GM23338 (cell line): ENCODE results near the gene AADACL3. TPM values are rescaled to one million over a fixed set of nuclear protein-coding genes. Genes with fewer than 3 reads are reported as not detected.

ENCODE experiments used
- ATAC-seq: fragments of 200-7000 bp; cut with Tn5 transposase; 3 replicates; pipeline ENCODE4 v1.9.1; 2020
- DNase-seq: peaks from one replicate; pipeline ENCODE4 v3.0.0-alpha.2; 2015; ENCODE audit warnings: low spot score
- H2AFZ ChIP-seq: fragments of 200-600 bp; sonication (generic); 2 replicates; pipeline ENCODE4 v1.8.0; 2016; ENCODE audit warnings: antibody characterized with exemption, mild to moderate bottlenecking, moderate library complexity
- H3F3A ChIP-seq: fragments of 200-600 bp; sonication (generic); replicated peaks from 2 replicates; pipeline ENCODE4 v1.8.0; 2017; ENCODE audit warnings: antibody characterized with exemption, mixed run types, low read depth
- H3K27ac ChIP-seq: fragments of 200-600 bp; sonication (generic); 2 replicates; pipeline ENCODE4 v1.6.1; 2016; ENCODE audit warnings: low read depth
- H3K27me3 ChIP-seq: fragments of 200-600 bp; sonication (generic); 2 replicates; pipeline ENCODE4 v1.8.0; 2016; ENCODE audit warnings: mild to moderate bottlenecking, mixed run types, moderate library complexity; ENCODE audit not compliant: insufficient read depth
- H3K36me3 ChIP-seq: fragments of 200-600 bp; sonication (generic); 2 replicates; pipeline ENCODE4 v1.8.0; 2016; ENCODE audit warnings: mild to moderate bottlenecking; ENCODE audit not compliant: insufficient read depth
- H3K4me1 ChIP-seq: fragments of 200-600 bp; sonication (generic); 2 replicates; pipeline ENCODE4 v1.8.0; 2016; ENCODE audit warnings: mild to moderate bottlenecking, moderate library complexity; ENCODE audit not compliant: insufficient read depth
- H3K4me2 ChIP-seq: fragments of 200-600 bp; sonication (generic); 2 replicates; pipeline ENCODE4 v1.7.1; 2017; ENCODE audit warnings: mixed run types
- H3K4me3 ChIP-seq: fragments of 200-600 bp; sonication (generic); 2 replicates; pipeline ENCODE4 v1.6.1; 2016; ENCODE audit warnings: mixed run types
- H3K79me2 ChIP-seq: fragments of 200-600 bp; sonication (generic); replicated peaks from 2 replicates; pipeline ENCODE4 v1.8.0; 2017; ENCODE audit warnings: mild to moderate bottlenecking; ENCODE audit not compliant: insufficient read depth
- H3K9me2 ChIP-seq: fragments of 200-600 bp; sonication (generic); 2 replicates; pipeline ENCODE4 v1.8.0; 2017; ENCODE audit not compliant: insufficient read depth
- H4K20me1 ChIP-seq: fragments of 200-600 bp; sonication (generic); replicated peaks from 2 replicates; pipeline ENCODE4 v1.8.0; 2017; ENCODE audit warnings: mild to moderate bottlenecking; ENCODE audit not compliant: insufficient read depth
- H3K27ac Mint-ChIP-seq: 2 replicates; pipeline ENCODE4 v1.8.0; 2020; ENCODE audit warnings: inconsistent platforms, mild to moderate bottlenecking, moderate library complexity, mixed read lengths
- H3K27me3 Mint-ChIP-seq: 3 replicates; pipeline ENCODE4 v1.8.0; 2022; ENCODE audit warnings: low read depth, mild to moderate bottlenecking, moderate library complexity, mixed read lengths, inconsistent platforms; ENCODE audit not compliant: insufficient read depth, poor library complexity
- H3K36me3 Mint-ChIP-seq: 3 replicates; pipeline ENCODE4 v1.8.0; 2021; ENCODE audit warnings: low read depth, mild to moderate bottlenecking, inconsistent platforms, moderate library complexity, mixed read lengths
- H3K4me1 Mint-ChIP-seq: 3 replicates; pipeline ENCODE4 v1.8.0; 2020; ENCODE audit warnings: mild to moderate bottlenecking, inconsistent platforms, mixed read lengths
- H3K4me3 Mint-ChIP-seq: 3 replicates; pipeline ENCODE4 v1.8.0; 2021; ENCODE audit warnings: moderate library complexity, mild to moderate bottlenecking, inconsistent platforms, mixed read lengths
- H3K9me3 Mint-ChIP-seq: 3 replicates; pipeline ENCODE4 v1.8.0; 2020; ENCODE audit warnings: moderate library complexity, mild to moderate bottlenecking, inconsistent platforms, mixed read lengths
- CREB1 ChIP-seq: fragments of 250-450 bp; sonication (Bioruptor Pico); IDR thresholded peaks from 2 replicates; pipeline ENCODE4 v1.5.0; 2020; ENCODE audit warnings: low read depth, mild to moderate bottlenecking, moderate library complexity
- EZH2 ChIP-seq: fragments of 200-600 bp; sonication (generic); IDR thresholded peaks from one replicate; pipeline ENCODE4 v1.8.0; 2017; ENCODE audit warnings: antibody characterized with exemption, mild to moderate bottlenecking, low read depth; ENCODE audit not compliant: unreplicated experiment
- EZH2phosphoT487 ChIP-seq: fragments of 200-600 bp; sonication (generic); IDR thresholded peaks from one replicate; pipeline ENCODE4 v1.8.1; 2018; ENCODE audit warnings: antibody characterized with exemption; ENCODE audit not compliant: unreplicated experiment
- JUNB ChIP-seq: IDR thresholded peaks from one replicate; pipeline ENCODE4 v1.6.1; 2016; ENCODE audit warnings: antibody characterized with exemption; ENCODE audit not compliant: unreplicated experiment
- NANOG ChIP-seq: IDR thresholded peaks from 2 replicates; pipeline ENCODE4 v1.6.1; 2016; ENCODE audit warnings: antibody characterized with exemption, borderline replicate concordance
- POLR2AphosphoS5 ChIP-seq: IDR thresholded peaks from 2 replicates; pipeline ENCODE4 v1.6.1; 2016; ENCODE audit warnings: antibody characterized with exemption, low read depth
- STAT1 ChIP-seq: IDR thresholded peaks from one replicate; pipeline ENCODE4 v1.6.1; 2016; ENCODE audit warnings: antibody characterized with exemption; ENCODE audit not compliant: unreplicated experiment
- ZNF114 ChIP-seq: fragments of 250-450 bp; sonication (Bioruptor Pico); IDR thresholded peaks from 2 replicates; pipeline ENCODE4 v1.5.0; 2020; ENCODE audit warnings: mild to moderate bottlenecking, moderate library complexity
- ZNF331 ChIP-seq: fragments of 250-450 bp; sonication (Bioruptor Pico); IDR thresholded peaks from 2 replicates; pipeline ENCODE4 v1.5.0; 2020; ENCODE audit warnings: low read depth, mild to moderate bottlenecking, moderate library complexity
- polyA plus RNA-seq: library from polyadenylated mRNA; unstranded; fragments of >200 nt; fragmentation: Nextera tagmentation; extraction: Ambion mirVana; gene quantifications from 2 replicates; pipeline ENCODE4 v1.2.1, GENCODE V29; 2016
- total RNA-seq: library from RNA; depleted of rRNA; stranded (reverse); fragments of >200 nt; shearing (Covaris generic); gene quantifications from 2 replicates; pipeline ENCODE4 v1.2.3, GENCODE V29; 2014
- TF ChIP-seq, protein P1 (sequence below), 2 experiments: fragments of 200-600 bp in 1 of 2; sonication (generic) in 1 of 2; conservative IDR thresholded peaks; 2 replicates each; pipeline versions ENCODE4 v1.5.1 to v1.6.1; 2016 to 2017; ENCODE audit warnings: antibody characterized with exemption in 2 of 2, low read depth in 2 of 2, mild to moderate bottlenecking in 2 of 2, moderate library complexity in 1 of 2
- TF ChIP-seq, protein P2 (sequence below): IDR thresholded peaks from one replicate; pipeline ENCODE4 v1.6.1; 2018; ENCODE audit warnings: antibody characterized with exemption; ENCODE audit not compliant: unreplicated experiment
- TF ChIP-seq, protein P3 (sequence below): IDR thresholded peaks from 2 replicates; pipeline ENCODE4 v1.6.1; 2016; ENCODE audit warnings: antibody characterized with exemption
- TF ChIP-seq, protein P4 (sequence below): fragments of 250-450 bp; sonication (Bioruptor Pico); IDR thresholded peaks from 2 replicates; pipeline ENCODE4 v1.5.0; 2020; ENCODE audit warnings: mild to moderate bottlenecking, moderate library complexity

AADACL3 gene
- total and polyA plus RNA-seq, 2 experiments from 2014 or later, result 0.47 to 1.5 TPM

DNA sequence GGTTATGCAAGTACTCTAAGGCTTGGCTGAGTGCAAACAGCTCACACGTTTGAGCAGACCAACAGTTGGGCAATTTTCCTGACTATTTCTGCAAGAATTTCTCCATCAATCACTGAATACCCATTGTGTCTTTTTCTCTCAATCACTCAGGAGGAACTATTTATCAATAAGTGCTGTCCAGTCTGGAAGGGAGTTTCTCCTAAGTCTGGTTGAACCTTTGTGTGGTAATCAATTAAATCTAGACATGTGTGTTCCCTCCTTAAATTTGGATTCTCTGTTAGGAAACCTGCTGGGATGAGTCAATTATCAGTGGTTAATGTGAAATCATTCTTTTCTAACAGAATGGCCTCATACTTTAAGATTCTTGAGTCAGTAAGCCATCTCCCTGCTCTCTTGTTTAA lies 6.8 kb upstream of the AADACL3 start:
- Histone ChIP-seq H3K9me2 (peaks cover 19% of the 10 kb centered on the region), H3K27ac (no peak overlapping the region), H3K4me2 (no peak overlapping the region), H3K4me3 (no peak overlapping the region), H2AFZ (no peak overlapping the region), H4K20me1 (no peaks in the 10 kb centered on the region), H3K79me2 (no peaks in the 10 kb centered on the region), H3F3A (no peaks in the 10 kb centered on the region), H3K27me3 (no peaks in the 10 kb centered on the region), H3K36me3 (no peaks in the 10 kb centered on the region; the same call in 1 of the 2 replicates), H3K4me1 (peaks cover 30% of the 10 kb centered on the region)
- no peak for DNase-seq
- Mint-ChIP-seq H3K27me3 (peaks cover 9% of the 10 kb centered on the region), H3K9me3 (peaks cover 4% of the 10 kb centered on the region), H3K36me3 (peaks cover 1% of the 10 kb centered on the region; the same call in 2 of the 3 replicates), H3K4me1 (peaks cover 25% of the 10 kb centered on the region), H3K27ac (no peak overlapping the region), H3K4me3 (no peak overlapping the region)
- no peak for ATAC-seq
- TF ChIP-seq EZH2phosphoT487 (no peak), NANOG (no peak), CREB1 (CRISPR knock-in tag) (no peak), ZNF114 (no peak), ZNF331 (CRISPR knock-in tag) (no peak), POLR2AphosphoS5 (no peak), EZH2 (no peak), STAT1 (no peak), JUNB (no peak)
- TF ChIP-seq, protein P1, sequence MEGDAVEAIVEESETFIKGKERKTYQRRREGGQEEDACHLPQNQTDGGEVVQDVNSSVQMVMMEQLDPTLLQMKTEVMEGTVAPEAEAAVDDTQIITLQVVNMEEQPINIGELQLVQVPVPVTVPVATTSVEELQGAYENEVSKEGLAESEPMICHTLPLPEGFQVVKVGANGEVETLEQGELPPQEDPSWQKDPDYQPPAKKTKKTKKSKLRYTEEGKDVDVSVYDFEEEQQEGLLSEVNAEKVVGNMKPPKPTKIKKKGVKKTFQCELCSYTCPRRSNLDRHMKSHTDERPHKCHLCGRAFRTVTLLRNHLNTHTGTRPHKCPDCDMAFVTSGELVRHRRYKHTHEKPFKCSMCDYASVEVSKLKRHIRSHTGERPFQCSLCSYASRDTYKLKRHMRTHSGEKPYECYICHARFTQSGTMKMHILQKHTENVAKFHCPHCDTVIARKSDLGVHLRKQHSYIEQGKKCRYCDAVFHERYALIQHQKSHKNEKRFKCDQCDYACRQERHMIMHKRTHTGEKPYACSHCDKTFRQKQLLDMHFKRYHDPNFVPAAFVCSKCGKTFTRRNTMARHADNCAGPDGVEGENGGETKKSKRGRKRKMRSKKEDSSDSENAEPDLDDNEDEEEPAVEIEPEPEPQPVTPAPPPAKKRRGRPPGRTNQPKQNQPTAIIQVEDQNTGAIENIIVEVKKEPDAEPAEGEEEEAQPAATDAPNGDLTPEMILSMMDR (conservative IDR thresholded peaks at IDR 0.05; ENCODE audit: low read depth in 2 of 2), result no peak
- TF ChIP-seq, protein P2, sequence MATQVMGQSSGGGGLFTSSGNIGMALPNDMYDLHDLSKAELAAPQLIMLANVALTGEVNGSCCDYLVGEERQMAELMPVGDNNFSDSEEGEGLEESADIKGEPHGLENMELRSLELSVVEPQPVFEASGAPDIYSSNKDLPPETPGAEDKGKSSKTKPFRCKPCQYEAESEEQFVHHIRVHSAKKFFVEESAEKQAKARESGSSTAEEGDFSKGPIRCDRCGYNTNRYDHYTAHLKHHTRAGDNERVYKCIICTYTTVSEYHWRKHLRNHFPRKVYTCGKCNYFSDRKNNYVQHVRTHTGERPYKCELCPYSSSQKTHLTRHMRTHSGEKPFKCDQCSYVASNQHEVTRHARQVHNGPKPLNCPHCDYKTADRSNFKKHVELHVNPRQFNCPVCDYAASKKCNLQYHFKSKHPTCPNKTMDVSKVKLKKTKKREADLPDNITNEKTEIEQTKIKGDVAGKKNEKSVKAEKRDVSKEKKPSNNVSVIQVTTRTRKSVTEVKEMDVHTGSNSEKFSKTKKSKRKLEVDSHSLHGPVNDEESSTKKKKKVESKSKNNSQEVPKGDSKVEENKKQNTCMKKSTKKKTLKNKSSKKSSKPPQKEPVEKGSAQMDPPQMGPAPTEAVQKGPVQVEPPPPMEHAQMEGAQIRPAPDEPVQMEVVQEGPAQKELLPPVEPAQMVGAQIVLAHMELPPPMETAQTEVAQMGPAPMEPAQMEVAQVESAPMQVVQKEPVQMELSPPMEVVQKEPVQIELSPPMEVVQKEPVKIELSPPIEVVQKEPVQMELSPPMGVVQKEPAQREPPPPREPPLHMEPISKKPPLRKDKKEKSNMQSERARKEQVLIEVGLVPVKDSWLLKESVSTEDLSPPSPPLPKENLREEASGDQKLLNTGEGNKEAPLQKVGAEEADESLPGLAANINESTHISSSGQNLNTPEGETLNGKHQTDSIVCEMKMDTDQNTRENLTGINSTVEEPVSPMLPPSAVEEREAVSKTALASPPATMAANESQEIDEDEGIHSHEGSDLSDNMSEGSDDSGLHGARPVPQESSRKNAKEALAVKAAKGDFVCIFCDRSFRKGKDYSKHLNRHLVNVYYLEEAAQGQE, result no peak
- TF ChIP-seq, protein P3, sequence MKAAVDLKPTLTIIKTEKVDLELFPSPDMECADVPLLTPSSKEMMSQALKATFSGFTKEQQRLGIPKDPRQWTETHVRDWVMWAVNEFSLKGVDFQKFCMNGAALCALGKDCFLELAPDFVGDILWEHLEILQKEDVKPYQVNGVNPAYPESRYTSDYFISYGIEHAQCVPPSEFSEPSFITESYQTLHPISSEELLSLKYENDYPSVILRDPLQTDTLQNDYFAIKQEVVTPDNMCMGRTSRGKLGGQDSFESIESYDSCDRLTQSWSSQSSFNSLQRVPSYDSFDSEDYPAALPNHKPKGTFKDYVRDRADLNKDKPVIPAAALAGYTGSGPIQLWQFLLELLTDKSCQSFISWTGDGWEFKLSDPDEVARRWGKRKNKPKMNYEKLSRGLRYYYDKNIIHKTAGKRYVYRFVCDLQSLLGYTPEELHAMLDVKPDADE, result no peak
- TF ChIP-seq, protein P4, sequence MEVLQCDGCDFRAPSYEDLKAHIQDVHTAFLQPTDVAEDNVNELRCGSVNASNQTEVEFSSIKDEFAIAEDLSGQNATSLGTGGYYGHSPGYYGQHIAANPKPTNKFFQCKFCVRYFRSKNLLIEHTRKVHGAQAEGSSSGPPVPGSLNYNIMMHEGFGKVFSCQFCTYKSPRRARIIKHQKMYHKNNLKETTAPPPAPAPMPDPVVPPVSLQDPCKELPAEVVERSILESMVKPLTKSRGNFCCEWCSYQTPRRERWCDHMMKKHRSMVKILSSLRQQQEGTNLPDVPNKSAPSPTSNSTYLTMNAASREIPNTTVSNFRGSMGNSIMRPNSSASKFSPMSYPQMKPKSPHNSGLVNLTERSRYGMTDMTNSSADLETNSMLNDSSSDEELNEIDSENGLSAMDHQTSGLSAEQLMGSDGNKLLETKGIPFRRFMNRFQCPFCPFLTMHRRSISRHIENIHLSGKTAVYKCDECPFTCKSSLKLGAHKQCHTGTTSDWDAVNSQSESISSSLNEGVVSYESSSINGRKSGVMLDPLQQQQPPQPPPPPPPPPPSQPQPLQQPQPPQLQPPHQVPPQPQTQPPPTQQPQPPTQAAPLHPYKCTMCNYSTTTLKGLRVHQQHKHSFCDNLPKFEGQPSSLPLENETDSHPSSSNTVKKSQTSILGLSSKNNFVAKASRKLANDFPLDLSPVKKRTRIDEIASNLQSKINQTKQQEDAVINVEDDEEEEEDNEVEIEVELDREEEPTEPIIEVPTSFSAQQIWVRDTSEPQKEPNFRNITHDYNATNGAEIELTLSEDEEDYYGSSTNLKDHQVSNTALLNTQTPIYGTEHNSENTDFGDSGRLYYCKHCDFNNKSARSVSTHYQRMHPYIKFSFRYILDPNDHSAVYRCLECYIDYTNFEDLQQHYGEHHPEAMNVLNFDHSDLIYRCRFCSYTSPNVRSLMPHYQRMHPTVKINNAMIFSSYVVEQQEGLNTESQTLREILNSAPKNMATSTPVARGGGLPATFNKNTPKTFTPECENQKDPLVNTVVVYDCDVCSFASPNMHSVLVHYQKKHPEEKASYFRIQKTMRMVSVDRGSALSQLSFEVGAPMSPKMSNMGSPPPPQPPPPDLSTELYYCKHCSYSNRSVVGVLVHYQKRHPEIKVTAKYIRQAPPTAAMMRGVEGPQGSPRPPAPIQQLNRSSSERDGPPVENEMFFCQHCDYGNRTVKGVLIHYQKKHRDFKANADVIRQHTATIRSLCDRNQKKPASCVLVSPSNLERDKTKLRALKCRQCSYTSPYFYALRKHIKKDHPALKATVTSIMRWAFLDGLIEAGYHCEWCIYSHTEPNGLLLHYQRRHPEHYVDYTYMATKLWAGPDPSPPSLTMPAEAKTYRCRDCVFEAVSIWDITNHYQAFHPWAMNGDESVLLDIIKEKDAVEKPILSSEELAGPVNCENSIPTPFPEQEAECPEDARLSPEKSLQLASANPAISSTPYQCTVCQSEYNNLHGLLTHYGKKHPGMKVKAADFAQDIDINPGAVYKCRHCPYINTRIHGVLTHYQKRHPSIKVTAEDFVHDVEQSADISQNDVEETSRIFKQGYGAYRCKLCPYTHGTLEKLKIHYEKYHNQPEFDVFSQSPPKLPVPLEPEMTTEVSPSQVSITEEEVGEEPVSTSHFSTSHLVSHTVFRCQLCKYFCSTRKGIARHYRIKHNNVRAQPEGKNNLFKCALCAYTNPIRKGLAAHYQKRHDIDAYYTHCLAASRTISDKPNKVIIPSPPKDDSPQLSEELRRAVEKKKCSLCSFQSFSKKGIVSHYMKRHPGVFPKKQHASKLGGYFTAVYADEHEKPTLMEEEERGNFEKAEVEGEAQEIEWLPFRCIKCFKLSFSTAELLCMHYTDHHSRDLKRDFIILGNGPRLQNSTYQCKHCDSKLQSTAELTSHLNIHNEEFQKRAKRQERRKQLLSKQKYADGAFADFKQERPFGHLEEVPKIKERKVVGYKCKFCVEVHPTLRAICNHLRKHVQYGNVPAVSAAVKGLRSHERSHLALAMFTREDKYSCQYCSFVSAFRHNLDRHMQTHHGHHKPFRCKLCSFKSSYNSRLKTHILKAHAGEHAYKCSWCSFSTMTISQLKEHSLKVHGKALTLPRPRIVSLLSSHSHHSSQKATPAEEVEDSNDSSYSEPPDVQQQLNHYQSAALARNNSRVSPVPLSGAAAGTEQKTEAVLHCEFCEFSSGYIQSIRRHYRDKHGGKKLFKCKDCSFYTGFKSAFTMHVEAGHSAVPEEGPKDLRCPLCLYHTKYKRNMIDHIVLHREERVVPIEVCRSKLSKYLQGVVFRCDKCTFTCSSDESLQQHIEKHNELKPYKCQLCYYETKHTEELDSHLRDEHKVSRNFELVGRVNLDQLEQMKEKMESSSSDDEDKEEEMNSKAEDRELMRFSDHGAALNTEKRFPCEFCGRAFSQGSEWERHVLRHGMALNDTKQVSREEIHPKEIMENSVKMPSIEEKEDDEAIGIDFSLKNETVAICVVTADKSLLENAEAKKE (CRISPR knock-in tag), result no peak
